ENCODE data around the gene MYCN.

Gene MYCN

GRCh38 chr2:15981646-15982045 lies 41.3 kb downstream of the MYCN start:
- no peak for DNase-seq

GRCh38 chr2:15982285-15983044 lies 42.1 kb downstream of the MYCN start:
- DNase-seq = no peak

- DNase-seq = no peak
Measured at GRCh38 chr2:15983496-15983895, 43.1 kb downstream of the MYCN start.

DNA sequence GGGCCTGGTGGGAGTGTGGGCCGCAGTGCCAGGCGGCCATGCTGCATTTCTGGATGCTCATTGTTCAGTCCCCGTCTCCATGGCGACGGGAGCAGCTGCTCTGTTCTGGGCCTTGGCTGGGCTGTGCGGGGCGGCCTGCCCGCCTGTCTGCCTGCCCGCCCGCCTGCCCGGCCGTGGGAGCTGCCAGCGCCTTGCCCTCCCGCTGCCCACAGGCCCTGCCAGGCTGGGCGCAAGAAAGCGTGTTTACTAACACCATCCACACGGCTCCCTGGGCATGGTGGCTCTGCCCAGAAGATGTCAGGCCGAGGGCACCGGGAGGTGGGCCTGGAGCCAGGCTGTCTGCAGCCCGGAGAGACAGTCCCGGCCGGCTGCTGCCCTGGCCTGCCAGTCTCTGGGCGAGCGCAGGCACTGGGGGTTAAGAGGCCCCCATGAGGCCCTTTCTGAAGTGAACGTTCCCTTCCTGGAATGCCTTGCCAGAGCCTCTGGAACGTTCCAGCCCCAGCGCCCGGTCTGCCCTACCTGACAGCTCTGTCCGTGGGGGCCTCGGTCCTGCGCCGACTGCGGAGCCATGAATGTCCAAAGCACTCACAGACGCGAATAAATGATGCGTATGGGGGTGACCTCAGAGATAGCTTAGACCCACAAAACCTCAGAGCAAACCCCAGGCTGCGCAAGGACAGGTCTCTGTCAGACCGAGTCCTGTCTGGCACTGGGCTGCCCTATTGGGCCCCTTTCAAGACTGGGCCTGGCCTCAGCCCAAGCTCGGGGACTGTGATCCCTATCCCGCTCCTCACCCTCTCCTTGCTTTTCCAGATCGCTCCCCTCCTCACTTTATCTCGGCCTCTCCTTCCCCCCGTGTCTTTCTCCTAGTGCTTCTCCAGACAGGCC lies 44.3 kb downstream of the MYCN start:
- DNase-seq = peak; percentile 60

DNA sequence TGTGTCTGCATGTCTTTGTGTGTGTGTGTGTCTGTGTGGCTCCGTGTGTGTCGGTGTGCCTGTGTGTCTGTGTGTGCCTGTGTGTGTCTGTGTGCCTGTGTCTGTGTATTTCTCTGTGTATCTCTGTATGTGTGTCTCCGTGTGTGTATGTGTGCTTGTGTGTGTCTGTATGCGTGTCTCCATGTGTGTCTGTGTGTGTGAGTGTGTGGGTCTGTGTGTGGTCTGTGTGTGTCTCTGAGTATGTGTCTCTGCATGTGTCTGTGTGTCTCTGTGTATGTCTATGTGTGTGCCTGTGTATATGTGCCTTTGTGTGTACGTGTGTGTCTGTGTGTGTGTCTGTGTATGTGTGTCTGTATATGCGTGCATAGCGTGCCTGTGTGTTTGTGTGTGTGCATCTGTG lies 45.2 kb downstream of the MYCN start:
- no peak for DNase-seq

DNA sequence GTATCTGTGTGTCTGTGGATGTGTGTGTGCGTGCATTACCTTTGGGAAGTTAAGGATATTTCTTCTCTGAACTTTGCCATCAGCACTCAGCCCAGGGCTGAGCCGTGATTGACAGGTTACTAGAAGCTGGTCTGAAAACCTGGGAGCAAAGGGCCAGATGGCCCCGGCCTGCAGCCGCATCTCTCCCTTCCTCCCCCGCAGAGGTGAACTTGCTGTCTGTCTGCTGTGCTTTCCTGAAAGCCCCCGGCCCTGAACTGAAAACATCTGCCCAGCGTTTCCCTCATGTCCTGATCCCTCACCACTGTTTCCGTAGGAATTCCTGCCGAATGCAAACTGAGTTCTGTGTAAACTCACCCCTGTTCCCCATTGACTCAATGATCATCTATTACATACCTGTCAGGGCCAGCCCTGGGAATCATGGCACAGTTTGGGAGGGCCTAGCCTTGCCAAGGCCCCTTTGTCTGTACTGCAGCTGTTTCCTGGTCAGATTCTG lies 45.8 kb downstream of the MYCN start:
- no peak for DNase-seq

GRCh38 chr2:15986644-15987043 lies 46.3 kb downstream of the MYCN start:
- no peak for DNase-seq

DNA sequence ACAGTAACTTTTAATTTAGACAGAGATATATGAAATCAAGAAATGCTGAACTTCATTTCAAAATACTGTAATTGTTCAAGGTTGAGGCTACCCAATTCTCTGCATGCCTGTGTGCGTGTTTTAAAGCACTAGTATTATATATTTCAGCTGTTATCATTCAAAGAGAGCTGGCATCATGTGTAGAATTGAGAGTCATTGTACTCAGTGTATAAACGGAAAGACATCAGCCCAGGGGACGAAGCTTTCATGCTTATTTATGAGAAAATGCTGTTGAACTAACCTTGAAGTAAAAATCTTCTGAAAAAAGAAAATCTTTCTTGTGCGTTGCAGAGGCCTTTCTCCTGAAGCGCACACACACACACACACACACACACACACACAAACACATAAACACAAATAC lies 48.4 kb downstream of the MYCN start:
- no peak for DNase-seq

DNA sequence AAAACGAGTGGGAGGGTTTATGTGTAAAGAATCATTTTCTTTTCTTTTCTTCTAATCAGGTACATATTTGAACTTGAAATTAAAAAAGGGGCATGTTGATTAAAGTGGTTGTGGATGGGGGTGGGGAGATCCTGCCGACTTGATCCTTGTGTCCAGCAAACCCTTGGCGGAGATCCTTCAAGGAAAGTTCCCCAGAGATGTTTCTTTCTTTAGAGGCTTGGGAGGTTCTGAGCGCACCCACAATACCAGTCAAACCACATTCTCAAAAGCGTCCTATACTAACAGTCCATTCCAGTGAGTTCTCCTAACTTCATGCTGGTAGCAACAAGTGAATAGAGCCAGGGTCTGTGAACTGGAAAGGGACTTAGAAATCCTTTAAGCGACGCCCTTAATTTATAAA lies 49.2 kb downstream of the MYCN start:
- DNase-seq = no peak

DNA sequence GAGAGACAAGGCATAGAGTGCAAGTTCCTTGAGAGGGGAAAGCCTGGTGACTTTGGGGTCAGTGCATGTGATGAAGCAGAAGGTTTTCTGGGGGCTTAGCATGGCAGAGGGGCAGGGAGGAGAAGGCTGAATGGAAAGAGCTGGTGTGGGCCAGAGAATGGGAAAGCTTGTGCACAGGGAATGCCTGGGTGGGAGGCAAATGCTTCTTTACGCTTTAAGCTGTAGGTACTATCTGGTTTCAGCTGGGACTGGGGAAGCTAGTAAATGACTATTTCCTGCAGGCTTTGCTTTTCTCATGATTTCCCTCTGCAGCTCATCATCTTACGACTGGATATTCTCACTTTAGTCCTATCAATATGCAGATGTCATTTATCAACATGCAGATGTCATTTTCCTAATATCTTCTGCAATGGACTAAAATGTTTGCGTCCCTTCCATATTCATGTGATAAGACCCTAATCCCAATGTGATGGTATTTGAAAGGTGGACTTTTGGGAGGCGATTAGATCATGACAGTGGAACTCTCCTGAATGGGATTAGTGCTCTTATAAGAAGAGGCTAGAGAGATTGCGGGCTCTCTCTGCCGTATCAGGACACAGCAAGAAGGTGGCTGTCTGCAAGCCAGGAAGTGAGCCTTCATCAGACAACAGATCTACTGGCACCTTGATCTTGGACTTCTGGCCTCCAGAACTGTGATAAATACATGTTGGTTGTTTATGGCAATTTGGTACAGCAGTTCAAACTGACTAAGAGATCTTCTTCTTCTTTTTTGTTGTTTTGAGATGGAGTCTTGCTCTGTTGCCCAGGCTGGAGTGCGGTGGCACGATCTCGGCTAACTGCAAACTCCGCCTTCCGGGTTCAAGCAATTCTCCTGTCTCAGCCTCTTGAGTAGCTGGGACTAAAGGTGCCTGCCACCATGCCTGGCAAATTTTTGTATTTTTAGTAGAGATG lies 50.1 kb downstream of the MYCN start:
- no peak for DNase-seq

DNA sequence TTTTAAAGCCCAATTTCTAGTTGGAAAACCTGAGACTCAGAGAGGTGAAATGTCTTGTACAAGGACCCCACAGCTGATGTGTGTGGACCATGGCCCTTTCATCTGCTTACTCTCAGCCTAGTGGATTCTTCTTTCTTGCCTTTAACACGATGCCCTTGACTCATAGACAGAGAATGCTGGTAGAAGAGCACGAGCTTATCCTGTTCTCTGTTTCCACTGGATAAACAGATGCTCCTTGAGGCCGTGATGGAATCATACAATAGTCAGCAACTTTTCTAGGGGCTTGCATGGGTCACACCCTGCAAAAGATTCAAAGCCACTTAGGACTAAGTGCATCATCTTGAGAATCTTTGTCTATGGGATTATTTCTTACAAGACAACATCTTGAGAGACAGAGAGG lies 50.9 kb downstream of the MYCN start:
- no peak for DNase-seq

DNA sequence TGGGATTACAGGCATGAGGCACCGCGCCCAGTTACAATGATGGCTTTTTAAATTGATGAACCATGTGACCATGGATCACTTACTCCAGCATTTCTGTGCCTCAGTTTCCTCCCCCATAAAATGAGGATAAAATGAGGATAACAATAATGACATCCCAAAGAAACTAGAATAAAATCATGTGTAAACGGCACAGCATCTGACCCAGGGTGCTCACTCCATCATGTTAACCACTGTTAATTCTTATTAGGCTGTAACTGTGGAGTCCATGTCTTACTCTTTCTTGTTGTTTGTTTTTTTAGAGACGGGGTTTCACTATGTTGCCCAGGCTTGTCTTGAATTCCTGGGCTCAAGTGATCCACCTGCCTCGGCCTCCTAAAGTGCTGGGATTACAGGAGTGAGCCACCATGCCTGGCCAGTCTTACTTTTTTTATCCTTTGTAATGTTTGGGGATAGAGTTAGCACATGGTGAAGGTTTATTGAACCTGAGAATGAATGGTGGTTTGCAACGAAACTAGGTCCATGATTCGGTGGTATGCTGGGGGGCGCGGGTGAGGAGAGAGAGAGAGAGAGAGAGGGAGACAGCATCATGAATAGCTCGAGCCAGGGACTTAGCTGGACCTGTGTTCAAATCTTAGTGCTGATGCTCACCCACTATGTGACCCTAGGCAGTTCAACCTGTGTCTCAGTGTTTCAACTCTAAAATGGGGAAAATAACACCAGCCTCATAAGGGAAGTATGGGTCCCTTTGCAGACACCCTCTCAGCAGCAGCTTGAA lies 52.3 kb downstream of the MYCN start:
- no peak for DNase-seq

GRCh38 chr2:15993232-15993610 lies 52.9 kb downstream of the MYCN start:
- no peak for DNase-seq

GRCh38 chr2:15993666-15994065 lies 53.3 kb downstream of the MYCN start:
- no peak for DNase-seq

DNA sequence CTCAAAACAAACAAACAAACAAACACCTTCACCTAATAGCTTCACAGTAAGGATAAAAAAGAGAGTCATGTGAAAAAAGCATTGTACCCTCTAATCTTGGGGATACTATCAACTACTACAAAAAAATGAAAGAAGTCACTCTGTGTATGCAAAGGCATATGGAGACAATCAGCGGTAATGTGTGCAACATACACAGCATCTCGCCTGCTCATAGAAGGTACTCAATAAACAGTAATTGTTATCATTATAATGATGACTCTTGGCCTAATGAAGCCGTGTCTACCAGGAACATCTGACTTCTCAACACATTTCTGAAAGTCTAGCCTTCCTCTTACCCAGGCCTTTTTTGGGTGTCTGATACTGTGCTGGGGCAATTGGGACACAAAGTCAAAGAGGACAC lies 55.3 kb downstream of the MYCN start:
- no peak for DNase-seq
